ENCODE results near the gene IGF2BP3.

The IGF2BP3 gene

GRCh38 chr7:23356168-23356567 lies 114.1 kb downstream of the IGF2BP3 start:
- Histone ChIP-seq H3K79me1 (replicated peaks; ENCODE audit: low read length, poor library complexity, severe bottlenecking) (peaks cover 19% of the 10 kb centered on the region), H3K4me3 (ENCODE audit: insufficient read depth in 1 of 2, low read depth in 1 of 2, low read length in 2 of 2) (no peak overlapping the region), H2BK5ac (ENCODE audit: low read depth, low read length, poor library complexity, severe bottlenecking) (no peak overlapping the region), H2BK15ac (ENCODE audit: low read depth, poor library complexity, severe bottlenecking) (no peak overlapping the region), H3K14ac (ENCODE audit: low read length in 2 of 2) (no peak overlapping the region), H3K27me3 (ENCODE audit: control insufficient read depth in 1 of 2, insufficient read depth in 1 of 2, low read length in 2 of 2) (no peaks in the 10 kb centered on the region), H2BK12ac (ENCODE audit: low read length in 2 of 2) (no peak overlapping the region), H3K4me1 (ENCODE audit: control insufficient read depth, insufficient read depth, low read depth, low read length) (peaks cover 6% of the 10 kb centered on the region), H2AK5ac (ENCODE audit: low read length, severe bottlenecking) (no peak overlapping the region), H3K23ac (ENCODE audit: low read length in 2 of 2) (no peak overlapping the region), H3K9ac (ENCODE audit: low read length) (no peak overlapping the region), H2AFZ (ENCODE audit: low read depth, low read length) (no peak overlapping the region), H3K36me3 (ENCODE audit: control insufficient read depth in 1 of 2, insufficient read depth in 2 of 2, low read depth in 1 of 2, low read length in 2 of 2) (no peaks in the 10 kb centered on the region), H3K27ac (ENCODE audit: low read length, poor library complexity, severe bottlenecking) (no peak overlapping the region), H2BK120ac (ENCODE audit: low read depth, low read length) (no peak overlapping the region), H4K91ac (ENCODE audit: low read length) (no peak overlapping the region), H3K18ac (ENCODE audit: low read depth in 1 of 2, low read length in 2 of 2) (no peak overlapping the region), H3K4me2 (ENCODE audit: low read length, poor library complexity, severe bottlenecking) (no peak overlapping the region), H3K9me3 (ENCODE audit: control insufficient read depth, low read length) (no peaks in the 10 kb centered on the region), H3K4ac (ENCODE audit: low read depth in 1 of 2, low read length in 2 of 2) (no peak overlapping the region), H4K8ac (ENCODE audit: low read length) (no peak overlapping the region)
- 97% methylated on average over 3 of the region's 3 CpGs for WGBS
- DNase-seq, result no peak

- H3K27ac ChIP-seq (ENCODE audit: low read length, poor library complexity, severe bottlenecking), result peak overlapping the region; percentile 30
- no peak overlapping the region for H2BK5ac ChIP-seq (ENCODE audit: low read depth, low read length, poor library complexity, severe bottlenecking)
- no peaks in the 10 kb centered on the region for H3K9me3 ChIP-seq (ENCODE audit: control insufficient read depth, low read length)
- H3K14ac ChIP-seq (ENCODE audit: low read length in 2 of 2), result no peak overlapping the region
- no peak overlapping the region for H2BK15ac ChIP-seq (ENCODE audit: low read depth, poor library complexity, severe bottlenecking)
- 100% methylated on average over 4 of the region's 5 CpGs for WGBS
- no peak overlapping the region for H3K18ac ChIP-seq (ENCODE audit: low read depth in 1 of 2, low read length in 2 of 2)
- peaks cover 26% of the 10 kb centered on the region for H3K79me1 ChIP-seq (replicated peaks; ENCODE audit: low read length, poor library complexity, severe bottlenecking)
- no peak overlapping the region for H2AFZ ChIP-seq (ENCODE audit: low read depth, low read length)
- DNase-seq, result no peak
- no peak overlapping the region for H2BK12ac ChIP-seq (ENCODE audit: low read length in 2 of 2)
- H3K23ac ChIP-seq (ENCODE audit: low read length in 2 of 2), result no peak overlapping the region
- H3K36me3 ChIP-seq (ENCODE audit: control insufficient read depth in 1 of 2, insufficient read depth in 2 of 2, low read depth in 1 of 2, low read length in 2 of 2), result no peaks in the 10 kb centered on the region
- no peak overlapping the region for H3K4ac ChIP-seq (ENCODE audit: low read depth in 1 of 2, low read length in 2 of 2)
- peaks cover 7% of the 10 kb centered on the region for H3K4me1 ChIP-seq (ENCODE audit: control insufficient read depth, insufficient read depth, low read depth, low read length)
- no peak overlapping the region for H3K4me2 ChIP-seq (ENCODE audit: low read length, poor library complexity, severe bottlenecking)
- H3K27me3 ChIP-seq (ENCODE audit: control insufficient read depth in 1 of 2, insufficient read depth in 1 of 2, low read length in 2 of 2), result no peaks in the 10 kb centered on the region
- no peak overlapping the region for H4K8ac ChIP-seq (ENCODE audit: low read length)
- no peak overlapping the region for H3K9ac ChIP-seq (ENCODE audit: low read length)
- H4K91ac ChIP-seq (ENCODE audit: low read length), result no peak overlapping the region
- H3K4me3 ChIP-seq (ENCODE audit: insufficient read depth in 1 of 2, low read depth in 1 of 2, low read length in 2 of 2), result no peak overlapping the region
- H2AK5ac ChIP-seq (ENCODE audit: low read length, severe bottlenecking), result peak overlapping the region; percentile 27
- no peak overlapping the region for H2BK120ac ChIP-seq (ENCODE audit: low read depth, low read length)
Measured at GRCh38 chr7:23353172-23353571, 117.1 kb downstream of the IGF2BP3 start.

GRCh38 chr7:23350466-23350865 lies 119.8 kb downstream of the IGF2BP3 start:
- no peak overlapping the region for H3K23ac ChIP-seq (ENCODE audit: low read length in 2 of 2)

DNA sequence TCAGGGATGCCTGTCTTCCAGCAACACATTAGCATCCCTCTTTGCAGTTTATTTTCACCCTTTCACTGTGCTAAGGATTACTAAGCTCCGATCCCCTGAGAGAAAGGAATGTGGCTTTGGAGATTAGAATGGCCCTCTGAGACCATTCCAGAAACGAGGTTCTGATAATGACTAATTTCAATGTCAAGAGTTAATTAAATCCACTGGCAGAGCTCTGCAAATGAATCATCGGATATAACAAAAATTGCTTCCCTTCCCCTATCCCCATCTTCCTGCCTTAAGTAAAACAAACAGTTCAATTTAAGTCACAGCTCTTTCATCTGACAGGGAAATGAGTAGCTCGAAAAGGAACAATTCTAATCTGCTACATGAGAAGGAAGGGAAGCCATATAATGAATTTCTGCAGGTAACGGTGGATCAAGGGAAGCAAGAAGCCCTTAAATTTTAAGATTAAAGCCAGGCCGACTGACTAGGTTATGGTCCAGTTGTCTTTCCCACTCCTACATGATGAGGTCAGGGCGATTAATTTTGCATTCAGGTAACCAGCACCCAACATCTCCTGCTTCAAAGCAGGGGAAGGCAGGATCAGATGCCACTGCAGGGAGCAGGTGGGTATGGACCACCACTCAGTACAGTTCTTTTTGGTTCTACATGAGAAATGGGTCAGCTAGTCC lies 120.7 kb downstream of the IGF2BP3 start:
- Histone ChIP-seq H3K18ac (ENCODE audit: low read depth in 1 of 2, low read length in 2 of 2) (peak overlapping the region; percentile 67 to 83), H3K4me2 (ENCODE audit: low read length, poor library complexity, severe bottlenecking) (no peak overlapping the region), H2BK120ac (ENCODE audit: low read depth, low read length) (no peak overlapping the region), H3K27ac (ENCODE audit: low read length, poor library complexity, severe bottlenecking) (peak overlapping the region; percentile 59), H3K4me3 (ENCODE audit: insufficient read depth in 1 of 2, low read depth in 1 of 2, low read length in 2 of 2) (peak overlapping the region in 1 of 2 experiments; percentile 36), H2BK5ac (ENCODE audit: low read depth, low read length, poor library complexity, severe bottlenecking) (no peak overlapping the region), H3K9me3 (ENCODE audit: control insufficient read depth, low read length) (no peaks in the 10 kb centered on the region), H3K79me1 (replicated peaks; ENCODE audit: low read length, poor library complexity, severe bottlenecking) (peaks cover 22% of the 10 kb centered on the region), H2BK15ac (ENCODE audit: low read depth, poor library complexity, severe bottlenecking) (peak overlapping the region; percentile 53), H2AK5ac (ENCODE audit: low read length, severe bottlenecking) (no peak overlapping the region), H3K27me3 (ENCODE audit: control insufficient read depth in 1 of 2, insufficient read depth in 1 of 2, low read length in 2 of 2) (no peaks in the 10 kb centered on the region), H2BK12ac (ENCODE audit: low read length in 2 of 2) (peak overlapping the region; percentile 49 to 95), H3K9ac (ENCODE audit: low read length) (peak overlapping the region; percentile 17), H3K23ac (ENCODE audit: low read length in 2 of 2) (peak overlapping the region in 1 of 2 experiments; percentile 80), H3K36me3 (ENCODE audit: control insufficient read depth in 1 of 2, insufficient read depth in 2 of 2, low read depth in 1 of 2, low read length in 2 of 2) (peaks cover 0 to 2% of the 10 kb centered on the region in 2 experiments), H3K4me1 (ENCODE audit: control insufficient read depth, insufficient read depth, low read depth, low read length) (peaks cover 12% of the 10 kb centered on the region), H4K8ac (ENCODE audit: low read length) (peak overlapping the region; percentile 62), H3K4ac (ENCODE audit: low read depth in 1 of 2, low read length in 2 of 2) (peak overlapping the region in 1 of 2 experiments; percentile 84), H2AFZ (ENCODE audit: low read depth, low read length) (no peak overlapping the region), H3K14ac (ENCODE audit: low read length in 2 of 2) (no peak overlapping the region), H4K91ac (ENCODE audit: low read length) (no peak overlapping the region)
- WGBS, result 27% methylated on average over 7 of the region's 7 CpGs
- DNase-seq, result peak; percentile 65

More at GRCh38 chr7:23350466-23350865, 119.8 kb downstream of the IGF2BP3 start:
- H2AFZ ChIP-seq (ENCODE audit: low read depth, low read length), result no peak overlapping the region
- H4K91ac ChIP-seq (ENCODE audit: low read length), result no peak overlapping the region
- no peak overlapping the region for H2BK15ac ChIP-seq (ENCODE audit: low read depth, poor library complexity, severe bottlenecking)
- no peak overlapping the region for H3K14ac ChIP-seq (ENCODE audit: low read length in 2 of 2)
- no peak for DNase-seq
- no peak overlapping the region for H2BK12ac ChIP-seq (ENCODE audit: low read length in 2 of 2)
- H3K9me3 ChIP-seq (ENCODE audit: control insufficient read depth, low read length), result no peaks in the 10 kb centered on the region
- H2AK5ac ChIP-seq (ENCODE audit: low read length, severe bottlenecking), result no peak overlapping the region
- H3K4me3 ChIP-seq (ENCODE audit: insufficient read depth in 1 of 2, low read depth in 1 of 2, low read length in 2 of 2), result no peak overlapping the region
- H3K18ac ChIP-seq (ENCODE audit: low read depth in 1 of 2, low read length in 2 of 2), result no peak overlapping the region
- no peak overlapping the region for H3K4ac ChIP-seq (ENCODE audit: low read depth in 1 of 2, low read length in 2 of 2)
- 100% methylated on average over 2 of the region's 2 CpGs for WGBS
- peaks cover 12% of the 10 kb centered on the region for H3K4me1 ChIP-seq (ENCODE audit: control insufficient read depth, insufficient read depth, low read depth, low read length)
- no peak overlapping the region for H2BK120ac ChIP-seq (ENCODE audit: low read depth, low read length)
- no peak overlapping the region for H3K9ac ChIP-seq (ENCODE audit: low read length)
- no peaks in the 10 kb centered on the region for H3K27me3 ChIP-seq (ENCODE audit: control insufficient read depth in 1 of 2, insufficient read depth in 1 of 2, low read length in 2 of 2)
- H3K4me2 ChIP-seq (ENCODE audit: low read length, poor library complexity, severe bottlenecking), result no peak overlapping the region
- H3K79me1 ChIP-seq (replicated peaks; ENCODE audit: low read length, poor library complexity, severe bottlenecking), result peaks cover 22% of the 10 kb centered on the region
- no peak overlapping the region for H3K27ac ChIP-seq (ENCODE audit: low read length, poor library complexity, severe bottlenecking)
- no peak overlapping the region for H2BK5ac ChIP-seq (ENCODE audit: low read depth, low read length, poor library complexity, severe bottlenecking)
- H3K36me3 ChIP-seq (ENCODE audit: control insufficient read depth in 1 of 2, insufficient read depth in 2 of 2, low read depth in 1 of 2, low read length in 2 of 2), result no peaks in the 10 kb centered on the region
- no peak overlapping the region for H4K8ac ChIP-seq (ENCODE audit: low read length)

All from mesenchymal stem cell (in vitro differentiated cells and primary cell).